SK-N-SH (cell line): Measurements from ENCODE around the gene LPP. TPM values are rescaled to one million over a fixed set of nuclear protein-coding genes. Genes with fewer than 3 reads are reported as not detected.

Source experiments
- CTCF ChIA-PET: fragments of 300-600, 350-600 bp; formaldehyde crosslinking; extraction: SDS; loops from one replicate; lab custom pipeline; 2021; lab: Yijun Ruan, JAX
- POLR2A ChIA-PET: fragments of 350-600 bp; sonication (Branson Sonifier 250); formaldehyde crosslinking; extraction: SDS; loops from one replicate; lab custom pipeline; 2020; ENCODE audit warnings: antibody characterized with exemption, inconsistent platforms; lab: Yijun Ruan, JAX
- DNase-seq: peaks from one replicate; pipeline ENCODE4 v3.0.0; 2012
- H2AFZ ChIP-seq: fragments of 200-600 bp; sonication (generic); 2 replicates; pipeline ENCODE4 v1.8.1; 2016; ENCODE audit warnings: antibody characterized with exemption, mild to moderate bottlenecking, low read depth
- H3F3A ChIP-seq: fragments of 200-600 bp; sonication (generic); replicated peaks from 2 replicates; pipeline ENCODE3; 2016; ENCODE audit warnings: antibody characterized with exemption, mild to moderate bottlenecking; ENCODE audit not compliant: insufficient read depth
- H3K27ac ChIP-seq, 2 experiments: fragments of 200-500 bp in 1 of 2; fragments of 200-600 bp in 1 of 2; sonication (Bioruptor generic) in 1 of 2; sonication (generic), shearing (Covaris generic) in 1 of 2; 2 replicates each; pipeline versions ENCODE4 v1.5.1 to v1.6.1; 2014 to 2016; ENCODE audit warnings: low read depth in 2 of 2, inconsistent platforms in 1 of 2, low read length in 1 of 2, mild to moderate bottlenecking in 1 of 2, mixed read lengths in 1 of 2
- H3K27me3 ChIP-seq: fragments of 200-600 bp; sonication (generic), shearing (Covaris generic); 2 replicates; pipeline ENCODE4 v1.6.1; 2016; ENCODE audit warnings: mixed run types; ENCODE audit not compliant: insufficient read depth
- H3K36me3 ChIP-seq, 2 experiments: fragments of 200-500 bp in 1 of 2; fragments of 200-600 bp in 1 of 2; sonication (Bioruptor generic) in 1 of 2; sonication (generic) in 1 of 2; replicated peaks in 1 of 2; 2 replicates each; pipeline versions ENCODE3 to v1.5.1; 2014 to 2016; ENCODE audit warnings: low read length in 1 of 2, mild to moderate bottlenecking in 1 of 2; ENCODE audit not compliant: insufficient read depth in 2 of 2, control insufficient read depth in 1 of 2
- H3K4me1 ChIP-seq, 2 experiments: fragments of 200-500 bp in 1 of 2; fragments of 200-600 bp in 1 of 2; sonication (Bioruptor generic) in 1 of 2; sonication (generic), shearing (Covaris generic) in 1 of 2; 2 replicates each; pipeline versions ENCODE4 v1.5.1 to v1.6.1; 2014 to 2016; ENCODE audit warnings: low read depth in 1 of 2, low read length in 1 of 2, mixed run types in 1 of 2; ENCODE audit not compliant: insufficient read depth in 2 of 2, control insufficient read depth in 1 of 2
- H3K4me2 ChIP-seq: fragments of 200-600 bp; sonication (generic), shearing (Covaris generic); 2 replicates; pipeline ENCODE4 v1.6.1; 2017; ENCODE audit warnings: mixed run types
- H3K4me3 ChIP-seq, 2 experiments: fragments of 200-500 bp in 1 of 2; fragments of 200-600 bp in 1 of 2; sonication (Bioruptor generic) in 1 of 2; sonication (generic), shearing (Covaris generic) in 1 of 2; 2 replicates each; pipeline versions ENCODE4 v1.5.1 to v1.8.1; 2014 to 2016; ENCODE audit warnings: low read depth in 2 of 2, inconsistent platforms in 1 of 2, low read length in 1 of 2, mild to moderate bottlenecking in 1 of 2, mixed read lengths in 1 of 2, moderate library complexity in 1 of 2
- H3K79me2 ChIP-seq: fragments of 200-600 bp; sonication (generic); 2 replicates; pipeline ENCODE4 v1.8.1; 2017; ENCODE audit warnings: mild to moderate bottlenecking; ENCODE audit not compliant: insufficient read depth
- H3K9ac ChIP-seq: fragments of 200-600 bp; sonication (generic); 2 replicates; pipeline ENCODE4 v1.6.1; 2017; ENCODE audit warnings: mixed run types
- H3K9me2 ChIP-seq: fragments of 200-600 bp; sonication (generic); 2 replicates; pipeline ENCODE4 v1.6.1; 2017; ENCODE audit warnings: mixed run types
- H3K9me3 ChIP-seq: fragments of 200-600 bp; sonication (generic); 2 replicates; pipeline ENCODE4 v1.6.1; 2017; ENCODE audit warnings: mixed run types, mild to moderate bottlenecking, moderate library complexity
- H4K20me1 ChIP-seq: fragments of 200-600 bp; sonication (generic); 2 replicates; pipeline ENCODE4 v1.6.1; 2017; ENCODE audit warnings: mild to moderate bottlenecking, mixed run types; ENCODE audit not compliant: insufficient read depth
- EZH2phosphoT487 ChIP-seq: fragments of 200-600 bp; sonication (generic); IDR thresholded peaks from 2 replicates; pipeline ENCODE4 v1.6.1; 2017; ENCODE audit warnings: low read depth, mixed run types, mild to moderate bottlenecking, antibody characterized with exemption, moderate library complexity, borderline replicate concordance
- FOSL2 ChIP-seq: IDR thresholded peaks from 2 replicates; pipeline ENCODE4 v1.4.0; 2012; ENCODE audit warnings: low read depth, mild to moderate bottlenecking, moderate library complexity, borderline replicate concordance
- GABPA ChIP-seq: IDR thresholded peaks from 2 replicates; pipeline ENCODE4 v1.4.0; 2012; ENCODE audit warnings: low read depth, mild to moderate bottlenecking
- GATA2 ChIP-seq: sonication (generic); formaldehyde crosslinking; IDR thresholded peaks from 2 replicates; pipeline ENCODE4 v1.5.0; 2020; ENCODE audit warnings: mild to moderate bottlenecking, missing genetic modification reagents
- JUND ChIP-seq: IDR thresholded peaks from 2 replicates; pipeline ENCODE4 v1.4.0; 2012
- POLR2AphosphoS5 ChIP-seq: IDR thresholded peaks from 2 replicates; pipeline ENCODE4 v1.6.1; 2012; ENCODE audit warnings: low read depth, low read length
- RCOR1 ChIP-seq: fragments of 150-350 bp; IDR thresholded peaks from 2 replicates; pipeline ENCODE4 v1.6.1; 2017; ENCODE audit warnings: antibody characterized with exemption, low read length
- RXRA ChIP-seq: IDR thresholded peaks from 2 replicates; pipeline ENCODE4 v1.4.0; 2012; ENCODE audit warnings: low read depth, mild to moderate bottlenecking, borderline replicate concordance
- TAF1 ChIP-seq: IDR thresholded peaks from 2 replicates; pipeline ENCODE4 v1.6.1; 2012; ENCODE audit warnings: low read depth, mild to moderate bottlenecking, low read length, moderate library complexity, borderline replicate concordance
- YY1 ChIP-seq: IDR thresholded peaks from 2 replicates; pipeline ENCODE4 v1.4.0; 2012; ENCODE audit warnings: low read depth, mild to moderate bottlenecking
- WGBS: methylation state at CpG from one replicate; pipeline ENCODE4 v1.1.6; 2017; ENCODE audit warnings: low lambda C conversion rate; 5-methylcytosine and 5-hydroxymethylcytosine counted together
- polyA plus RNA-seq, 3 experiments: library from polyadenylated mRNA; depleted of rRNA; stranded (reverse); fragments of >200 nt; gene quantifications; 2 replicates each; pipeline ENCODE4 v1.2.3, GENCODE V29; 2012
- TF ChIP-seq, protein P1 (sequence below): fragments of 150-350 bp; IDR thresholded peaks from 2 replicates; pipeline ENCODE4 v1.6.1; 2017; ENCODE audit warnings: antibody characterized with exemption, low read length, low read depth, borderline replicate concordance
- TF ChIP-seq, protein P2 (sequence below): IDR thresholded peaks from 2 replicates; pipeline ENCODE4 v1.6.1; 2012; ENCODE audit warnings: mild to moderate bottlenecking, low read depth, low read length, moderate library complexity
- TF ChIP-seq, protein P3 (sequence below): fragments of 150-350 bp; IDR thresholded peaks from 2 replicates; pipeline ENCODE4 v1.6.1; 2016; ENCODE audit warnings: mild to moderate bottlenecking, low read depth, low read length
- TF ChIP-seq, protein P4 (sequence below): fragments of 200-600 bp; sonication (generic); IDR thresholded peaks from 2 replicates; pipeline ENCODE4 v1.6.1; 2017; ENCODE audit warnings: antibody characterized with exemption, mild to moderate bottlenecking, moderate library complexity
- TF ChIP-seq, protein P5 (sequence below): IDR thresholded peaks from 2 replicates; pipeline ENCODE4 v1.4.0; 2012; ENCODE audit warnings: low read depth, borderline replicate concordance

The LPP gene
- polyA plus RNA-seq, 1 of the 3 experiments (the other 2 are of a cell fraction): 6.6 TPM

DNA sequence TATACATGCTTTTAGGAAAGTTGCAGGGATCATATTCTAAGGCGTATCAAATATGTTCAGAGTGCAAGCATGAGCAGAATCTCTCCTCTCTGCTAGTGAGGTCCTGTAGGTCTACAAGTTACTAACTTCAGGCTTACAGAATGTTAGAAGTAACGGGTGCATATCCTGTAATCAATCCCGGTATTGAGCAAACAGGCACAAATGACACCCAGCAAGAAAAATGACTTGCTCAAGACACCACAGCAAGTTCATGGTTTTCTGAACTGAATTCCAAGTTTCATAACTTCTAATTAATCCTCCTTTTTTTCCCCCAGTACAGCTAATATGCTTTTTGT, 663.9 kb downstream of the LPP start:
- Histone ChIP-seq H3K9ac (no peak overlapping the region), H3K36me3 (no peaks in the 10 kb centered on the region), H3K79me2 (peaks cover 7% of the 10 kb centered on the region), H3K27ac (no peak overlapping the region), H3K9me2 (no peaks in the 10 kb centered on the region), H3K9me3 (no peaks in the 10 kb centered on the region), H2AFZ (no peak overlapping the region), H4K20me1 (no peaks in the 10 kb centered on the region), H3K4me2 (no peak overlapping the region), H3K4me3 (no peak overlapping the region), H3K27me3 (no peaks in the 10 kb centered on the region), H3K4me1 (peaks cover 0 to 26% of the 10 kb centered on the region in 2 experiments; a peak in 2 of 4 replicates), H3F3A (peaks cover 4% of the 10 kb centered on the region)
- 88% methylated on average over 3 of the region's 3 CpGs for WGBS
- ChIA-PET CTCF (no interaction called here), POLR2A (no interaction called here)
- TF ChIP-seq TAF1: no peak
- TF ChIP-seq, protein P1, sequence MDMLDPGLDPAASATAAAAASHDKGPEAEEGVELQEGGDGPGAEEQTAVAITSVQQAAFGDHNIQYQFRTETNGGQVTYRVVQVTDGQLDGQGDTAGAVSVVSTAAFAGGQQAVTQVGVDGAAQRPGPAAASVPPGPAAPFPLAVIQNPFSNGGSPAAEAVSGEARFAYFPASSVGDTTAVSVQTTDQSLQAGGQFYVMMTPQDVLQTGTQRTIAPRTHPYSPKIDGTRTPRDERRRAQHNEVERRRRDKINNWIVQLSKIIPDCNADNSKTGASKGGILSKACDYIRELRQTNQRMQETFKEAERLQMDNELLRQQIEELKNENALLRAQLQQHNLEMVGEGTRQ: no peak
- no peak for TF ChIP-seq EZH2phosphoT487
- TF ChIP-seq FOSL2: no peak
- TF ChIP-seq RCOR1: no peak
- TF ChIP-seq, protein P2, sequence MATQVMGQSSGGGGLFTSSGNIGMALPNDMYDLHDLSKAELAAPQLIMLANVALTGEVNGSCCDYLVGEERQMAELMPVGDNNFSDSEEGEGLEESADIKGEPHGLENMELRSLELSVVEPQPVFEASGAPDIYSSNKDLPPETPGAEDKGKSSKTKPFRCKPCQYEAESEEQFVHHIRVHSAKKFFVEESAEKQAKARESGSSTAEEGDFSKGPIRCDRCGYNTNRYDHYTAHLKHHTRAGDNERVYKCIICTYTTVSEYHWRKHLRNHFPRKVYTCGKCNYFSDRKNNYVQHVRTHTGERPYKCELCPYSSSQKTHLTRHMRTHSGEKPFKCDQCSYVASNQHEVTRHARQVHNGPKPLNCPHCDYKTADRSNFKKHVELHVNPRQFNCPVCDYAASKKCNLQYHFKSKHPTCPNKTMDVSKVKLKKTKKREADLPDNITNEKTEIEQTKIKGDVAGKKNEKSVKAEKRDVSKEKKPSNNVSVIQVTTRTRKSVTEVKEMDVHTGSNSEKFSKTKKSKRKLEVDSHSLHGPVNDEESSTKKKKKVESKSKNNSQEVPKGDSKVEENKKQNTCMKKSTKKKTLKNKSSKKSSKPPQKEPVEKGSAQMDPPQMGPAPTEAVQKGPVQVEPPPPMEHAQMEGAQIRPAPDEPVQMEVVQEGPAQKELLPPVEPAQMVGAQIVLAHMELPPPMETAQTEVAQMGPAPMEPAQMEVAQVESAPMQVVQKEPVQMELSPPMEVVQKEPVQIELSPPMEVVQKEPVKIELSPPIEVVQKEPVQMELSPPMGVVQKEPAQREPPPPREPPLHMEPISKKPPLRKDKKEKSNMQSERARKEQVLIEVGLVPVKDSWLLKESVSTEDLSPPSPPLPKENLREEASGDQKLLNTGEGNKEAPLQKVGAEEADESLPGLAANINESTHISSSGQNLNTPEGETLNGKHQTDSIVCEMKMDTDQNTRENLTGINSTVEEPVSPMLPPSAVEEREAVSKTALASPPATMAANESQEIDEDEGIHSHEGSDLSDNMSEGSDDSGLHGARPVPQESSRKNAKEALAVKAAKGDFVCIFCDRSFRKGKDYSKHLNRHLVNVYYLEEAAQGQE: no peak
- TF ChIP-seq JUND: no peak
- TF ChIP-seq, protein P3, sequence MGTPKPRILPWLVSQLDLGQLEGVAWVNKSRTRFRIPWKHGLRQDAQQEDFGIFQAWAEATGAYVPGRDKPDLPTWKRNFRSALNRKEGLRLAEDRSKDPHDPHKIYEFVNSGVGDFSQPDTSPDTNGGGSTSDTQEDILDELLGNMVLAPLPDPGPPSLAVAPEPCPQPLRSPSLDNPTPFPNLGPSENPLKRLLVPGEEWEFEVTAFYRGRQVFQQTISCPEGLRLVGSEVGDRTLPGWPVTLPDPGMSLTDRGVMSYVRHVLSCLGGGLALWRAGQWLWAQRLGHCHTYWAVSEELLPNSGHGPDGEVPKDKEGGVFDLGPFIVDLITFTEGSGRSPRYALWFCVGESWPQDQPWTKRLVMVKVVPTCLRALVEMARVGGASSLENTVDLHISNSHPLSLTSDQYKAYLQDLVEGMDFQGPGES: no peak
- TF ChIP-seq GATA2 (CRISPR knock-in tag): no peak
- TF ChIP-seq GABPA: no peak
- DNase-seq: no peak

DNA sequence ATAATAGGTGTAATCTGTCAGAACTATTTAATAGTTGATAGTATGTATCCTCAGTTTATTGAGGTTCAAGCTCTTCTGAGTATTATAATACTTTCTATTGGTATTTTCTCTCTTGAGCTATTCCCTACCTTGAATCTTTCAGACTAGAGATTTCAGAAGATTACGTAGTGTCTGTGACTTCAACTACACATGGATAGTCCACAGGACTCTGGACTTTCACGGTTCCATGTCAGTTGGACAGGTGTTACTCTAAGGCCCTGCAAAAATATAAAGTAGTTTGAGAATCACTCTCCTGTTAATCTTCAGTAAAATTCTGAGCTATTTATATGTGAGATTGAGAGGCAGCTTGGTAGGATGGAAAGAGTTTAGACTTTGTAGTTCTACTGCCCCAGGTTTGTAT, 664.3 kb downstream of the LPP start:
- Histone ChIP-seq H4K20me1 (no peaks in the 10 kb centered on the region), H3K4me1 (peaks cover 0 to 26% of the 10 kb centered on the region in 2 experiments; a peak in 2 of 4 replicates), H3F3A (peaks cover 4% of the 10 kb centered on the region), H3K4me3 (no peak overlapping the region), H3K9me2 (no peaks in the 10 kb centered on the region), H3K27ac (no peak overlapping the region), H2AFZ (no peak overlapping the region), H3K9ac (no peak overlapping the region), H3K9me3 (no peaks in the 10 kb centered on the region), H3K4me2 (no peak overlapping the region), H3K36me3 (no peaks in the 10 kb centered on the region), H3K79me2 (peaks cover 7% of the 10 kb centered on the region), H3K27me3 (no peaks in the 10 kb centered on the region)
- TF ChIP-seq, protein P4, sequence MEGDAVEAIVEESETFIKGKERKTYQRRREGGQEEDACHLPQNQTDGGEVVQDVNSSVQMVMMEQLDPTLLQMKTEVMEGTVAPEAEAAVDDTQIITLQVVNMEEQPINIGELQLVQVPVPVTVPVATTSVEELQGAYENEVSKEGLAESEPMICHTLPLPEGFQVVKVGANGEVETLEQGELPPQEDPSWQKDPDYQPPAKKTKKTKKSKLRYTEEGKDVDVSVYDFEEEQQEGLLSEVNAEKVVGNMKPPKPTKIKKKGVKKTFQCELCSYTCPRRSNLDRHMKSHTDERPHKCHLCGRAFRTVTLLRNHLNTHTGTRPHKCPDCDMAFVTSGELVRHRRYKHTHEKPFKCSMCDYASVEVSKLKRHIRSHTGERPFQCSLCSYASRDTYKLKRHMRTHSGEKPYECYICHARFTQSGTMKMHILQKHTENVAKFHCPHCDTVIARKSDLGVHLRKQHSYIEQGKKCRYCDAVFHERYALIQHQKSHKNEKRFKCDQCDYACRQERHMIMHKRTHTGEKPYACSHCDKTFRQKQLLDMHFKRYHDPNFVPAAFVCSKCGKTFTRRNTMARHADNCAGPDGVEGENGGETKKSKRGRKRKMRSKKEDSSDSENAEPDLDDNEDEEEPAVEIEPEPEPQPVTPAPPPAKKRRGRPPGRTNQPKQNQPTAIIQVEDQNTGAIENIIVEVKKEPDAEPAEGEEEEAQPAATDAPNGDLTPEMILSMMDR: no peak
- no peak for TF ChIP-seq RXRA
- no peak for TF ChIP-seq POLR2AphosphoS5
- TF ChIP-seq, protein P3: no peak
- no peak for TF ChIP-seq YY1
- TF ChIP-seq, protein P5, sequence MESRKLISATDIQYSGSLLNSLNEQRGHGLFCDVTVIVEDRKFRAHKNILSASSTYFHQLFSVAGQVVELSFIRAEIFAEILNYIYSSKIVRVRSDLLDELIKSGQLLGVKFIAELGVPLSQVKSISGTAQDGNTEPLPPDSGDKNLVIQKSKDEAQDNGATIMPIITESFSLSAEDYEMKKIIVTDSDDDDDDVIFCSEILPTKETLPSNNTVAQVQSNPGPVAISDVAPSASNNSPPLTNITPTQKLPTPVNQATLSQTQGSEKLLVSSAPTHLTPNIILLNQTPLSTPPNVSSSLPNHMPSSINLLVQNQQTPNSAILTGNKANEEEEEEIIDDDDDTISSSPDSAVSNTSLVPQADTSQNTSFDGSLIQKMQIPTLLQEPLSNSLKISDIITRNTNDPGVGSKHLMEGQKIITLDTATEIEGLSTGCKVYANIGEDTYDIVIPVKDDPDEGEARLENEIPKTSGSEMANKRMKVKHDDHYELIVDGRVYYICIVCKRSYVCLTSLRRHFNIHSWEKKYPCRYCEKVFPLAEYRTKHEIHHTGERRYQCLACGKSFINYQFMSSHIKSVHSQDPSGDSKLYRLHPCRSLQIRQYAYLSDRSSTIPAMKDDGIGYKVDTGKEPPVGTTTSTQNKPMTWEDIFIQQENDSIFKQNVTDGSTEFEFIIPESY: no peak
- no peak for TF ChIP-seq GATA2 (CRISPR knock-in tag)
- CTCF ChIA-PET: no interaction called here
- POLR2A ChIA-PET: no interaction called here
- DNase-seq: no peak
- WGBS: 83% methylated on average over 2 of the region's 2 CpGs
